Lower leg skin (tissue), 3 donors: ENCODE results near the gene MILR1.

Experiments used
- POLR2A ChIP-seq, 2 donors: fragments of 450-650 bp; IDR thresholded peaks; one replicate each; pipeline ENCODE4 v1.6.1; 2016 to 2017; ENCODE audit warnings: antibody characterized with exemption in 2 of 2, mild to moderate bottlenecking in 1 of 2, moderate library complexity in 1 of 2
- TF ChIP-seq, protein P1 (sequence below), 3 donors: fragments of 450-650 bp; IDR thresholded peaks; one replicate each; pipeline ENCODE4 v1.5.1; 2016; ENCODE audit warnings: antibody characterized with exemption in 3 of 3, mild to moderate bottlenecking in 3 of 3, moderate library complexity in 2 of 3

DNA sequence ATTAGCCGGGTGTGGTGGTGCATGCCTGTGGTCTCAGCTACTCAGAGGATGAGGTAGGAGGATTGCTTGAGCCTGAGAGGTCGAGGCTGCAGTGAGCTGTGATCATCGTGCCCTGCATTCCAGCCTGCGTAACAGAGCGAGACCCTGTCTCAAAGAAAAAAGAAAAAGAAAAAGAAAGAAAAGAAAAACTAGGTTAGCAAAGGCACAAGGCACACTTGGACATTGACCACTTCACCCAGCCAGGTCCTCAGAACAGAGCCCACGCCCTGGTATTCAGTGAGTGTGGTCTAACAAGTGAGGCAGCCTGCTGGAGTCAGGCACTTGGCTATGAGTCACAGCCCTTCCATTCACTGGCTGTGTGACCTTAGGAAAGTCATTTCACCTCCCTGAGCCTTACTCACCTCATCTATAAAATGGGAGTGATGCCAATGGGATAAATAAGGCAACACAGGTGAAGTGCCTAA is 10.4 kb downstream of the MILR1 start:
- TF ChIP-seq POLR2A (IDR thresholded peaks at IDR 0.05), result no peak
- TF ChIP-seq, protein P1, sequence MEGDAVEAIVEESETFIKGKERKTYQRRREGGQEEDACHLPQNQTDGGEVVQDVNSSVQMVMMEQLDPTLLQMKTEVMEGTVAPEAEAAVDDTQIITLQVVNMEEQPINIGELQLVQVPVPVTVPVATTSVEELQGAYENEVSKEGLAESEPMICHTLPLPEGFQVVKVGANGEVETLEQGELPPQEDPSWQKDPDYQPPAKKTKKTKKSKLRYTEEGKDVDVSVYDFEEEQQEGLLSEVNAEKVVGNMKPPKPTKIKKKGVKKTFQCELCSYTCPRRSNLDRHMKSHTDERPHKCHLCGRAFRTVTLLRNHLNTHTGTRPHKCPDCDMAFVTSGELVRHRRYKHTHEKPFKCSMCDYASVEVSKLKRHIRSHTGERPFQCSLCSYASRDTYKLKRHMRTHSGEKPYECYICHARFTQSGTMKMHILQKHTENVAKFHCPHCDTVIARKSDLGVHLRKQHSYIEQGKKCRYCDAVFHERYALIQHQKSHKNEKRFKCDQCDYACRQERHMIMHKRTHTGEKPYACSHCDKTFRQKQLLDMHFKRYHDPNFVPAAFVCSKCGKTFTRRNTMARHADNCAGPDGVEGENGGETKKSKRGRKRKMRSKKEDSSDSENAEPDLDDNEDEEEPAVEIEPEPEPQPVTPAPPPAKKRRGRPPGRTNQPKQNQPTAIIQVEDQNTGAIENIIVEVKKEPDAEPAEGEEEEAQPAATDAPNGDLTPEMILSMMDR (IDR thresholded peaks at IDR 0.05), result no peak
